Thyroid gland (tissue), 4 donors: ENCODE measurements around the gene LRRFIP2. TPM values are rescaled to one million over a fixed set of nuclear protein-coding genes. Genes with fewer than 3 reads are reported as not detected.

Source experiments
- DNase-seq, 2 donors: peaks; one replicate each; pipeline ENCODE4 v3.0.0-alpha.2; 2019
- H3K27ac ChIP-seq, 3 donors: fragments of 200-600 bp; sonication (generic); 1 replicate in 2 of 3; 2 replicates in 1 of 3; pipeline ENCODE4 v1.5.1; 2016 to 2019; ENCODE audit warnings: mild to moderate bottlenecking in 1 of 3, moderate library complexity in 1 of 3
- H3K27me3 ChIP-seq: fragments of 200-600 bp; sonication (generic); one replicate; pipeline ENCODE4 v1.5.1; 2019
- H3K36me3 ChIP-seq, 2 donors: fragments of 200-600 bp; sonication (generic); one replicate each; pipeline ENCODE4 v1.5.1; 2016 to 2019
- H3K4me1 ChIP-seq, 2 donors: fragments of 200-600 bp; sonication (generic); one replicate each; pipeline ENCODE4 v1.5.1; 2017 to 2019
- H3K4me3 ChIP-seq, 3 donors: fragments of 200-600 bp; sonication (generic); replicated peaks in 1 of 3; 1 replicate in 2 of 3; 2 replicates in 1 of 3; pipeline ENCODE4 v1.5.1; 2016; ENCODE audit warnings: mild to moderate bottlenecking in 1 of 3
- H3K9me3 ChIP-seq: fragments of 200-600 bp; sonication (generic); one replicate; pipeline ENCODE4 v1.5.1; 2017
- CTCF ChIP-seq, 6 experiments: fragments of 200-600 bp in 3 of 6; fragments of 450-650 bp in 3 of 6; sonication (generic) in 3 of 6; IDR thresholded peaks; one replicate each; pipeline ENCODE4 v1.5.1; 2016 to 2019; ENCODE audit warnings: antibody characterized with exemption in 6 of 6, mild to moderate bottlenecking in 2 of 6, inconsistent platforms in 1 of 6, moderate library complexity in 1 of 6
- POLR2A ChIP-seq, 2 donors: fragments of 450-650 bp; IDR thresholded peaks; one replicate each; pipeline ENCODE4 v1.6.1; 2017; ENCODE audit warnings: antibody characterized with exemption in 2 of 2, mild to moderate bottlenecking in 2 of 2, moderate library complexity in 1 of 2
- WGBS, 2 donors: methylation state at CpG; one replicate each; pipeline ENCODE4 v1.1.5; 2017; 5-methylcytosine and 5-hydroxymethylcytosine counted together
- intact Hi-C: fragments of 100-400 bp; cut with DNase I; formaldehyde crosslinking; loops from one replicate; pipeline ENCODE4 v1.15.1; 2023
- total RNA-seq, 4 donors: library from RNA; depleted of rRNA; stranded (reverse); fragments of >200 nt; gene quantifications; one replicate each; pipeline ENCODE4 v1.2.3, GENCODE V29; 2016

LRRFIP2 gene
- total RNA-seq, 4 donors from 2014 or later: 86.4 to 147 (median 93.8) TPM

- no peak for DNase-seq
- TF ChIP-seq POLR2A (IDR thresholded peaks at IDR 0.05) (no peak), CTCF (IDR thresholded peaks at IDR 0.05) (no peak)
- H3K27me3 ChIP-seq: no peaks in the 10 kb centered on the region
- H3K4me1 ChIP-seq: peaks cover 6 to 12% of the 10 kb centered on the region in 2 donors
- intact Hi-C loops: no loop called here
- no peaks in the 10 kb centered on the region for H3K36me3 ChIP-seq
- H3K4me3 ChIP-seq: no peak overlapping the region
- no peak overlapping the region for H3K27ac ChIP-seq
- WGBS, 2 donors: 97 to 98% methylated on average over 1 of the region's 1 CpG
- H3K9me3 ChIP-seq: no peaks in the 10 kb centered on the region
Observed at GRCh38 chr3:37139567-37140052, 34.8 kb downstream of the LRRFIP2 start.

- Histone ChIP-seq H3K27me3 (no peaks in the 10 kb centered on the region), H3K36me3 (no peaks in the 10 kb centered on the region), H3K4me1 (peaks cover 0 to 4% of the 10 kb centered on the region in 2 donors), H3K9me3 (no peaks in the 10 kb centered on the region), H3K4me3 (no peak overlapping the region), H3K27ac (no peak overlapping the region)
- 48 to 60% methylated on average over 2 of the region's 2 CpGs for WGBS, 2 donors
- DNase-seq: no peak
- intact Hi-C loops: no loop called here
- no peak for TF ChIP-seq CTCF (IDR thresholded peaks at IDR 0.05)
- TF ChIP-seq POLR2A (IDR thresholded peaks at IDR 0.05): no peak
Observed at GRCh38 chr3:37138816-37139215, 35.6 kb downstream of the LRRFIP2 start.

GRCh38 chr3:37137516-37137915, 36.9 kb downstream of the LRRFIP2 start:
- Histone ChIP-seq H3K9me3 (no peaks in the 10 kb centered on the region), H3K27me3 (no peaks in the 10 kb centered on the region), H3K36me3 (no peaks in the 10 kb centered on the region), H3K27ac (no peak overlapping the region), H3K4me1 (peaks cover under 1 to 11% of the 10 kb centered on the region in 2 donors), H3K4me3 (no peak overlapping the region)
- intact Hi-C loops: no loop called here
- TF ChIP-seq CTCF (IDR thresholded peaks at IDR 0.05): no peak
- TF ChIP-seq POLR2A (IDR thresholded peaks at IDR 0.05): no peak
- no peak for DNase-seq
- WGBS, 2 donors: 65 to 69% methylated on average over 1 of the region's 1 CpG

GRCh38 chr3:37136067-37136466, 38.3 kb downstream of the LRRFIP2 start:
- no peak for DNase-seq
- WGBS, 2 donors: 97% methylated on average over 2 of the region's 2 CpGs
- no peak overlapping the region for H3K4me3 ChIP-seq
- no peaks in the 10 kb centered on the region for H3K9me3 ChIP-seq
- H3K27me3 ChIP-seq: no peaks in the 10 kb centered on the region
- intact Hi-C loops: no loop called here
- no peak overlapping the region for H3K27ac ChIP-seq
- no peak for TF ChIP-seq POLR2A (IDR thresholded peaks at IDR 0.05)
- no peak for TF ChIP-seq CTCF (IDR thresholded peaks at IDR 0.05)
- no peaks in the 10 kb centered on the region for H3K36me3 ChIP-seq
- peaks cover 14 to 25% of the 10 kb centered on the region in 2 donors for H3K4me1 ChIP-seq

- H3K27ac ChIP-seq: no peak overlapping the region
- intact Hi-C loops: no loop called here
- no peaks in the 10 kb centered on the region for H3K27me3 ChIP-seq
- 89 to 94% methylated on average over 1 of the region's 1 CpG for WGBS, 2 donors
- no peak overlapping the region for H3K4me3 ChIP-seq
- H3K9me3 ChIP-seq: no peaks in the 10 kb centered on the region
- TF ChIP-seq POLR2A (IDR thresholded peaks at IDR 0.05) (no peak), CTCF (IDR thresholded peaks at IDR 0.05) (no peak)
- H3K36me3 ChIP-seq: no peaks in the 10 kb centered on the region
- peaks cover 14 to 30% of the 10 kb centered on the region in 2 donors for H3K4me1 ChIP-seq
- no peak for DNase-seq
Observed at GRCh38 chr3:37135561-37135960, 38.8 kb downstream of the LRRFIP2 start.
